Measurements from ENCODE around the gene KCNE1.
"Not testable (repeated sequence)": the region's sequence is repeated elsewhere in the genome, so short reads cannot be mapped to it uniquely, and the experiment has no call there.

Gene KCNE1

DNA sequence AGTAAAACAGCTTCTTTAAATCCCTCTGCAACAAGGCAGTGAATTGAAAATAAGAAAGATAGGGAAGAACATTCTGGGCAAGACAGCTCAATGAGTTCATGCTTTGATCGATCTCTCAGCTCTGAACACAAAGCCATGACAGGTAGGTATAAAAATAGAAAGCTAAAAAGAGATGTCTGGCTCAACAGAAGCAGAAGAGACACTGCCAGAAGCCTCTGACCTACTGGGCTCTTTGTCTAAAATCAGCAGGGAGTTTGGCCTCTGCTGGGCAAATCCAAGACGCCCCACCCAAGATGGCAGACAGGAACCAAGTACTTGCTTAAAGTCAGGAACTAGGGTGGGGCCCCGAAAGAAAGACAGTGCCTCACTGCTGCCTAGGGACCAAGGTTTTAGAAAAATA, 44.7 kb downstream of the KCNE1 start:
- H2AFZ ChIP-seq (ENCODE audit: low read depth, low read length); ATAC-seq (ENCODE audit: insufficient read depth, low read depth); H4K20me1 ChIP-seq (ENCODE audit: insufficient read depth, low read length): not testable (repeated sequence)

DNA sequence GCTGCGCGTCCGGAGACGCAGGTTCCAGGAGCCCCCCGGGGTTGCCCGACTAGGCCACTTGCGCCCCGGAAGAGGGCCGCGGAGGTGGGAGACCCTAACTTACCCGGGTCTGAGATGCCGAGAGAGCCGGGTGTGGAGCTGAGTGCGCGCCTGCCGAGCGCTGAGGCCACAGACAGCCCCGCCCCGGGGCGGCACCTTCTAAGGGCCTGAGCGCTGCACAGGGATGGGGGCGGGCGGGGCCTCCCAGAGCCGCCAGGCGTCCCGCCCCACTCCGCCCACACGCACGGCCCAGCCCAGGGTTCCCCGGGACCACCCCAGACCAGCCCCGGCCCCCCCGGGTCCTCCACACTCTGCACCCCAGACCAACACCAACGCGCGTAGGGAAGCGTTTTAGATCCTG, 52.6 kb downstream of the KCNE1 start:
- not testable (repeated sequence) for H3K79me2 ChIP-seq (ENCODE audit: insufficient read depth, low read length); H3K9ac ChIP-seq (ENCODE audit: low read depth, low read length); H3K27ac ChIP-seq (ENCODE audit: low read length); H3K27me3 ChIP-seq (ENCODE audit: insufficient read depth, low read length, poor library complexity); ATAC-seq (ENCODE audit: insufficient read depth, low read depth); H3K4me2 ChIP-seq (ENCODE audit: insufficient read depth, low read length); H3K4me1 ChIP-seq (ENCODE audit: insufficient read depth, low read length); DNase-seq; H4K20me1 ChIP-seq (ENCODE audit: insufficient read depth, low read length); H2AFZ ChIP-seq (ENCODE audit: low read depth, low read length); H3K4me3 ChIP-seq (ENCODE audit: low read depth in 1 of 2, low read length in 2 of 2); H3K9me3 ChIP-seq (ENCODE audit: insufficient read depth, low read length, severe bottlenecking); H3K36me3 ChIP-seq (ENCODE audit: insufficient read depth, low read length)

More for the DNA sequence above, 44.7 kb downstream of the KCNE1 start:
- not testable (repeated sequence) for H3K27ac ChIP-seq (ENCODE audit: low read length); DNase-seq; H3K4me3 ChIP-seq (ENCODE audit: low read depth in 1 of 2, low read length in 2 of 2); H3K4me1 ChIP-seq (ENCODE audit: insufficient read depth, low read length); H3K9ac ChIP-seq (ENCODE audit: low read depth, low read length); H3K4me2 ChIP-seq (ENCODE audit: insufficient read depth, low read length); H3K9me3 ChIP-seq (ENCODE audit: insufficient read depth, low read length, severe bottlenecking); H3K79me2 ChIP-seq (ENCODE audit: insufficient read depth, low read length); H3K36me3 ChIP-seq (ENCODE audit: insufficient read depth, low read length); H3K27me3 ChIP-seq (ENCODE audit: insufficient read depth, low read length, poor library complexity)

DNA sequence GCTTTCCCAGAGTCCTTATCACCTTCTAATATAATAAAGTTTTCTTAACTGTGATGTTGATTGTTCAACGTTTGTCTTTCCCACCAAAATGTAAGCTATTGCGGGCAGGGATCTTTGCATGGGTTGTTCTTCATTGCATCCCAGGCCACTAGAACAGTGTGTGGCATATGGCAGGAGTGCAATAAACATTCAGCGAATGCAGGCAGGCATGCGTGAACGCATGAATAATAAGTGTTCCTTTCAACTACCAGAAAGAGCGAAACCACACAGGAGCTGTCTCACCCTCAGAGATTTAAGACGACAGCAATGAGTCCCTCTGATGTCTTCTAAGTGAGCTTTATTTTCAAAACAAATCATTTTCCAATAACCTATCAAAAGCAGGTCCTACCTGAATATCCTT, 53.7 kb downstream of the KCNE1 start:
- not testable (repeated sequence) for H3K27ac ChIP-seq (ENCODE audit: low read length); H3K4me2 ChIP-seq (ENCODE audit: insufficient read depth, low read length); H3K9ac ChIP-seq (ENCODE audit: low read depth, low read length); DNase-seq; ATAC-seq (ENCODE audit: insufficient read depth, low read depth); H3K27me3 ChIP-seq (ENCODE audit: insufficient read depth, low read length, poor library complexity); H3K36me3 ChIP-seq (ENCODE audit: insufficient read depth, low read length); H3K79me2 ChIP-seq (ENCODE audit: insufficient read depth, low read length); H3K4me1 ChIP-seq (ENCODE audit: insufficient read depth, low read length); H2AFZ ChIP-seq (ENCODE audit: low read depth, low read length); H3K4me3 ChIP-seq (ENCODE audit: low read depth in 1 of 2, low read length in 2 of 2); H4K20me1 ChIP-seq (ENCODE audit: insufficient read depth, low read length); H3K9me3 ChIP-seq (ENCODE audit: insufficient read depth, low read length, severe bottlenecking)

DNA sequence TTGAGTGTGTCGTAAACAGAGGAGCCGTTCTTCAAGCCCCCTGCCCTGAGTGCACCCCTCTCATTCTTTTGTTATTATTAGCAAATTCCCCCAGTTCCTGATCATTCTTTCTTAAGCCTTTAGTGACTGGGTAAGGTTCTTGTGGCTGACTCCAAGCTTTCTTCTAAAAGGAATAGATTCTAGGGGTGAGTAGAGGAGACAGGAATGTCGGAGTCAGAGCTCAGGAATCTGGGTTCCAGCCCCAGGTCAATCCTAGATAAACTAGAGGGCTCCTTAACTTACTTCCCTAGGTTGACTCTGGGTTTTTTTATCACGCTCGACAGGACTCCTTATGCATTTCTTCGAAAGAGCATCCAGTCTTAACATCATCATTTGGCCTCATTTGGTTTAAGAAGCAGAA, 55.8 kb downstream of the KCNE1 start:
- H3K9ac ChIP-seq (ENCODE audit: low read depth, low read length); H3K79me2 ChIP-seq (ENCODE audit: insufficient read depth, low read length); DNase-seq; H3K27me3 ChIP-seq (ENCODE audit: insufficient read depth, low read length, poor library complexity); H3K36me3 ChIP-seq (ENCODE audit: insufficient read depth, low read length); H4K20me1 ChIP-seq (ENCODE audit: insufficient read depth, low read length); H2AFZ ChIP-seq (ENCODE audit: low read depth, low read length); H3K9me3 ChIP-seq (ENCODE audit: insufficient read depth, low read length, severe bottlenecking); H3K4me1 ChIP-seq (ENCODE audit: insufficient read depth, low read length); ATAC-seq (ENCODE audit: insufficient read depth, low read depth); H3K4me3 ChIP-seq (ENCODE audit: low read depth in 1 of 2, low read length in 2 of 2); H3K27ac ChIP-seq (ENCODE audit: low read length); H3K4me2 ChIP-seq (ENCODE audit: insufficient read depth, low read length): not testable (repeated sequence)

DNA sequence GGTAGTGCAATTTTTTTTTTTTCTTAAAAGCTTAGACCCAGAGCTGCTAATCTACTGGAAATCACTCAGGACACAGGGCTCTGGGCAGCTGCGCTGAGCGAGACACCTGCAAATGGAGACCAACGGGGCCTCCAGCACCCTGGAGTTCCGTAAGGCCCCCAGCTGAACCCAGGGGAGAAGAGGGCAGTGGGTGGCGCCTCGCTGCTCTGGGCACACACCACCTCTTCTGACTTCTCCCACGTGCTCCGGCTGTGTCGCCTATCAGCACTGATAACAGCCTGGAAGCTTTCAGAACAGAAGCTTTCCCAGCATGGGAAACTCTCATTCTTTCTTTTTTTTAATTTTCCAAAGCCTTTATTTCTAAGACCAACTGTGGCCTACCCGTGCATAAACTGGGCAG, 56.4 kb downstream of the KCNE1 start:
- not testable (repeated sequence) for H3K27ac ChIP-seq (ENCODE audit: low read length); H3K79me2 ChIP-seq (ENCODE audit: insufficient read depth, low read length); H3K27me3 ChIP-seq (ENCODE audit: insufficient read depth, low read length, poor library complexity); H3K4me2 ChIP-seq (ENCODE audit: insufficient read depth, low read length); DNase-seq; H3K9me3 ChIP-seq (ENCODE audit: insufficient read depth, low read length, severe bottlenecking); ATAC-seq (ENCODE audit: insufficient read depth, low read depth); H3K4me3 ChIP-seq (ENCODE audit: low read depth in 1 of 2, low read length in 2 of 2); H2AFZ ChIP-seq (ENCODE audit: low read depth, low read length); H3K36me3 ChIP-seq (ENCODE audit: insufficient read depth, low read length); H4K20me1 ChIP-seq (ENCODE audit: insufficient read depth, low read length); H3K4me1 ChIP-seq (ENCODE audit: insufficient read depth, low read length); H3K9ac ChIP-seq (ENCODE audit: low read depth, low read length)

DNA sequence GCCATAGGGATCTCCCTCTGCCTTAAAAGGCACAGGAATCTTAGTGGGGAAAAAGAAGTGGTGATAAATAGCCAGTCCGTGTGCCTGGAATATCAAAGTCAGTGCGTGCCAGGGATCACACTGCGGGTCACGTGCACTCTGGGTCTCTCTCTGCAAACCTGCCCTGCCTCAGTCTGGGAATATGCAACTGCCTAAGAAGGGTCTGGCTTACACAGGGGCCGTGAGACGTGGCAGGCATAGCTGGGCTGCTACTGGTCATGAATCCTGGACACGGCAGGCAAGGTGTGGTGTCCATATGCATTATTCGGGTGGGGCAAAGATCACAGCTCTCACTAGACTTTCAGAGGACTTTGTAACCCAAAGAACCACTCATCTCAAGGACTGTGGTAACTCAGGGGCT, 65.0 kb downstream of the KCNE1 start:
- not testable (repeated sequence) for H3K27ac ChIP-seq (ENCODE audit: low read length); H2AFZ ChIP-seq (ENCODE audit: low read depth, low read length); H3K9me3 ChIP-seq (ENCODE audit: insufficient read depth, low read length, severe bottlenecking); ATAC-seq (ENCODE audit: insufficient read depth, low read depth); H3K79me2 ChIP-seq (ENCODE audit: insufficient read depth, low read length); H3K36me3 ChIP-seq (ENCODE audit: insufficient read depth, low read length); H3K4me1 ChIP-seq (ENCODE audit: insufficient read depth, low read length); H4K20me1 ChIP-seq (ENCODE audit: insufficient read depth, low read length); H3K4me2 ChIP-seq (ENCODE audit: insufficient read depth, low read length); H3K9ac ChIP-seq (ENCODE audit: low read depth, low read length); H3K27me3 ChIP-seq (ENCODE audit: insufficient read depth, low read length, poor library complexity); DNase-seq; H3K4me3 ChIP-seq (ENCODE audit: low read depth in 1 of 2, low read length in 2 of 2)

DNA sequence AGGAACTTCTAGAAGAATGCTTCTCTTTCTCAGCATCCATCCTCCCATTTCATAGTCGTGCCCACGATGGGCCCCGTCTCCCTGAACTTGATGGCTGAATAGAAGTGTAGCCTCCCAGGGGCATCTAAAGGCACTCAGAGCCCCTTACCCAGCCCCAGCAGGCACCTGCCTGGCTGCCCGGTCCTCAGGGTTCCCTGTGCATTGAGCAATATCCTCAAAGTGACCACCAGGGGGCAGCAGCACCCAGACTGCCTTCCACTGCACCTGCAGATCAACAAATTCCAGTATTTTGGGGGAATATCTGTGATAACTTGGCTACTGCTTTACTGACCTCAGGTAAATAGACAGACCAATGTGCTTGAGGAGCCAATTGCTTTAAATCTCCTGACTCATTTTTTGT, 68.5 kb downstream of the KCNE1 start:
- not testable (repeated sequence) for H3K4me3 ChIP-seq (ENCODE audit: low read depth in 1 of 2, low read length in 2 of 2); DNase-seq; H3K79me2 ChIP-seq (ENCODE audit: insufficient read depth, low read length); H3K4me2 ChIP-seq (ENCODE audit: insufficient read depth, low read length); H3K9me3 ChIP-seq (ENCODE audit: insufficient read depth, low read length, severe bottlenecking); H3K27ac ChIP-seq (ENCODE audit: low read length); H3K9ac ChIP-seq (ENCODE audit: low read depth, low read length); H3K36me3 ChIP-seq (ENCODE audit: insufficient read depth, low read length); H3K27me3 ChIP-seq (ENCODE audit: insufficient read depth, low read length, poor library complexity); H2AFZ ChIP-seq (ENCODE audit: low read depth, low read length); H3K4me1 ChIP-seq (ENCODE audit: insufficient read depth, low read length); H4K20me1 ChIP-seq (ENCODE audit: insufficient read depth, low read length)
- peak; percentile 82 for ATAC-seq (ENCODE audit: insufficient read depth, low read depth)

DNA sequence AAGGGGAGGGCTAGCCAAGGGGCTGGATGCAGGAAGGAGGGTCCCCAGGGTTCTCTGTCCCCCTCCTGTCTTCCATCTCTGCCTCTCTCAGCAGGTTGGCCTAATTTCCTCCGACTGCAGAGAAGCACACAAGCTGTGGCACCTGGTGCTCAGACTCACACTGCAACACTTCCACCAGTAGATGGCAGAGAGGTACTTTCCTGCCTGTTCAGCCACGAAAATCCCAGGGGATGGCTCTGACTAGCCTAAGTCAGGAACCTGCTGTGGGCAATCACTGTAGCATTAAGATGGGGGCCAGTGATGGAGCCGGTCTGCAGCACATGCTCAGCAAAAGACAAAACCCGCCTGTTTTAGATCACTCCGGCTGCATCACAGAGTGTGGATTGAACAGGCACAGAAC, 82.3 kb downstream of the KCNE1 start:
- H3K79me2 ChIP-seq (ENCODE audit: insufficient read depth, low read length); H4K20me1 ChIP-seq (ENCODE audit: insufficient read depth, low read length); H3K4me1 ChIP-seq (ENCODE audit: insufficient read depth, low read length); H3K4me2 ChIP-seq (ENCODE audit: insufficient read depth, low read length); H2AFZ ChIP-seq (ENCODE audit: low read depth, low read length); H3K4me3 ChIP-seq (ENCODE audit: low read depth in 1 of 2, low read length in 2 of 2); H3K36me3 ChIP-seq (ENCODE audit: insufficient read depth, low read length); DNase-seq; H3K27me3 ChIP-seq (ENCODE audit: insufficient read depth, low read length, poor library complexity); H3K9ac ChIP-seq (ENCODE audit: low read depth, low read length); H3K9me3 ChIP-seq (ENCODE audit: insufficient read depth, low read length, severe bottlenecking); H3K27ac ChIP-seq (ENCODE audit: low read length): not testable (repeated sequence)
- peak; percentile 54; the same call in 2 of the 3 replicates for ATAC-seq (ENCODE audit: insufficient read depth, low read depth)

DNA sequence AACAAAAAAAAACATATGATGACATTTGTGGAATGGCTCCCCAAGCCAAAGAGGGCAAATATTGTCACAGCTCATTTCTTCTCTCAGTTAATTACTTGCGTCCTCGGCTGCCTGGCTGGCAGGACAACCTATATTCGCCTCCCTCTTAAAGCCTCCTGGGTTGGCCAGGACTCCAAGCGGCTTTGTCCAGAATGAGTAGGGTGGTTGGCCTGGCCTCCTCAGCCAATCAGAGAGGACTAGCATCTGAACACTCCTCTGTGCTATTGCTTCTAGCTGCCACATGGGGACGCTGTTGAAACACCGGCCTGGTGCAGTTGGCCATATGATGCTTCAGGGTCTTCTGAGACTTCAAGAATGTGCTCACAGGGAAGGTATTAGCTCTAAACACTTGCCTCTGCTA, 83.6 kb downstream of the KCNE1 start:
- not testable (repeated sequence) for H4K20me1 ChIP-seq (ENCODE audit: insufficient read depth, low read length); H3K27me3 ChIP-seq (ENCODE audit: insufficient read depth, low read length, poor library complexity); H3K36me3 ChIP-seq (ENCODE audit: insufficient read depth, low read length); H2AFZ ChIP-seq (ENCODE audit: low read depth, low read length); ATAC-seq (ENCODE audit: insufficient read depth, low read depth); DNase-seq; H3K4me2 ChIP-seq (ENCODE audit: insufficient read depth, low read length); H3K4me1 ChIP-seq (ENCODE audit: insufficient read depth, low read length); H3K4me3 ChIP-seq (ENCODE audit: low read depth in 1 of 2, low read length in 2 of 2); H3K79me2 ChIP-seq (ENCODE audit: insufficient read depth, low read length); H3K9ac ChIP-seq (ENCODE audit: low read depth, low read length); H3K9me3 ChIP-seq (ENCODE audit: insufficient read depth, low read length, severe bottlenecking); H3K27ac ChIP-seq (ENCODE audit: low read length)

All from DND-41 (cell line).